Stimulated activated memory B cell treated with anti-CD40 and anti-IgM and Interleukin-4, amounts not matched to agents 10 μg/mL and 1 μg/mL and 100 μg/mL, for 72 hours (primary cell): ENCODE results near the gene ARHGAP24.
A peak's percentile ranks its signal among the peaks of the same experiment; 100 is the strongest.

Experiments
- ATAC-seq: fragments of 150-1000 bp; cut with Tn5 transposase; 2 replicates; pipeline ENCODE4 v1.10.0; 2021
- H3K27ac Mint-ChIP-seq: one replicate; pipeline ENCODE4 v1.8.0; 2022; ENCODE audit warnings: mild to moderate bottlenecking, mixed read lengths
- H3K27me3 Mint-ChIP-seq: one replicate; pipeline ENCODE4 v1.8.0; 2022; ENCODE audit warnings: mixed read lengths
- H3K36me3 Mint-ChIP-seq: one replicate; pipeline ENCODE4 v1.8.0; 2022; ENCODE audit warnings: mixed read lengths
- H3K4me1 Mint-ChIP-seq: one replicate; pipeline ENCODE4 v1.8.0; 2022; ENCODE audit warnings: mixed read lengths
- H3K4me3 Mint-ChIP-seq: one replicate; pipeline ENCODE4 v1.8.0; 2022; ENCODE audit warnings: mild to moderate bottlenecking, moderate library complexity, mixed read lengths
- H3K9me3 Mint-ChIP-seq: one replicate; pipeline ENCODE4 v1.8.0; 2022; ENCODE audit warnings: mixed read lengths

ARHGAP24 gene

GRCh38 chr4:85669204-85669603 is 194.3 kb downstream of the ARHGAP24 start:
- Mint-ChIP-seq H3K27me3 (no peaks in the 10 kb centered on the region), H3K36me3 (peaks cover 34% of the 10 kb centered on the region), H3K4me3 (no peak overlapping the region), H3K4me1 (peaks cover 63% of the 10 kb centered on the region), H3K27ac (peak overlapping the region; percentile 64), H3K9me3 (peaks cover 7% of the 10 kb centered on the region)
- ATAC-seq: peak; percentile 79

GRCh38 chr4:85669992-85670548 is 195.1 kb downstream of the ARHGAP24 start:
- Mint-ChIP-seq H3K27ac (peak overlapping the region; percentile 64), H3K27me3 (no peaks in the 10 kb centered on the region), H3K9me3 (peaks cover 7% of the 10 kb centered on the region)

GRCh38 chr4:85671120-85671519 is 196.2 kb downstream of the ARHGAP24 start:
- H3K27ac Mint-ChIP-seq: peak overlapping the region; percentile 64
- H3K9me3 Mint-ChIP-seq: peaks cover 1% of the 10 kb centered on the region
- H3K36me3 Mint-ChIP-seq: peaks cover 24% of the 10 kb centered on the region
- peaks cover 58% of the 10 kb centered on the region for H3K4me1 Mint-ChIP-seq
- H3K27me3 Mint-ChIP-seq: no peaks in the 10 kb centered on the region
- H3K4me3 Mint-ChIP-seq: no peak overlapping the region
- ATAC-seq: no peak

More at GRCh38 chr4:85669992-85670548, 195.1 kb downstream of the ARHGAP24 start:
- Mint-ChIP-seq H3K4me1 (peaks cover 63% of the 10 kb centered on the region), H3K36me3 (peaks cover 30% of the 10 kb centered on the region), H3K4me3 (no peak overlapping the region)
- ATAC-seq: no peak

- H3K9me3 Mint-ChIP-seq: no peaks in the 10 kb centered on the region
- no peak overlapping the region for H3K4me3 Mint-ChIP-seq
- no peak for ATAC-seq
- no peaks in the 10 kb centered on the region for H3K27me3 Mint-ChIP-seq
- H3K27ac Mint-ChIP-seq: peak overlapping the region; percentile 64
- peaks cover 29% of the 10 kb centered on the region for H3K36me3 Mint-ChIP-seq
- peaks cover 64% of the 10 kb centered on the region for H3K4me1 Mint-ChIP-seq
These were observed 197.2 kb downstream of the ARHGAP24 start for GRCh38 chr4:85672116-85672515.

- Mint-ChIP-seq H3K9me3 (no peaks in the 10 kb centered on the region), H3K36me3 (peaks cover 30% of the 10 kb centered on the region), H3K4me3 (no peak overlapping the region), H3K27me3 (no peaks in the 10 kb centered on the region), H3K27ac (peak overlapping the region; percentile 64), H3K4me1 (peaks cover 71% of the 10 kb centered on the region)
- ATAC-seq: peak; percentile 51
These were observed 198.0 kb downstream of the ARHGAP24 start for GRCh38 chr4:85672959-85673358.

GRCh38 chr4:85673540-85673939 is 198.6 kb downstream of the ARHGAP24 start:
- Mint-ChIP-seq H3K27me3 (no peaks in the 10 kb centered on the region), H3K4me1 (peaks cover 71% of the 10 kb centered on the region), H3K36me3 (peaks cover 34% of the 10 kb centered on the region)

GRCh38 chr4:85675076-85676049 is 200.4 kb downstream of the ARHGAP24 start:
- no peak for ATAC-seq
- Mint-ChIP-seq H3K9me3 (no peaks in the 10 kb centered on the region), H3K27ac (peak overlapping the region; percentile 71), H3K36me3 (peaks cover 40% of the 10 kb centered on the region), H3K27me3 (no peaks in the 10 kb centered on the region), H3K4me1 (peaks cover 78% of the 10 kb centered on the region), H3K4me3 (no peak overlapping the region)

More at GRCh38 chr4:85673540-85673939, 198.6 kb downstream of the ARHGAP24 start:
- peak; percentile 56 for ATAC-seq
- peak overlapping the region; percentile 9 for H3K4me3 Mint-ChIP-seq
- H3K9me3 Mint-ChIP-seq: no peaks in the 10 kb centered on the region
- H3K27ac Mint-ChIP-seq: peak overlapping the region; percentile 64

GRCh38 chr4:85676050-85676425 is 201.1 kb downstream of the ARHGAP24 start:
- no peak overlapping the region for H3K4me3 Mint-ChIP-seq
- H3K27me3 Mint-ChIP-seq: no peaks in the 10 kb centered on the region
- peaks cover 35% of the 10 kb centered on the region for H3K36me3 Mint-ChIP-seq
- peak overlapping the region; percentile 71 for H3K27ac Mint-ChIP-seq
- no peaks in the 10 kb centered on the region for H3K9me3 Mint-ChIP-seq
- ATAC-seq: no peak
- peaks cover 73% of the 10 kb centered on the region for H3K4me1 Mint-ChIP-seq

- Mint-ChIP-seq H3K4me3 (no peak overlapping the region), H3K4me1 (peaks cover 72% of the 10 kb centered on the region), H3K36me3 (peaks cover 35% of the 10 kb centered on the region), H3K9me3 (no peaks in the 10 kb centered on the region), H3K27me3 (no peaks in the 10 kb centered on the region), H3K27ac (peak overlapping the region; percentile 71)
- ATAC-seq: no peak
These were observed 202.1 kb downstream of the ARHGAP24 start for GRCh38 chr4:85676850-85677590.

- H3K27ac Mint-ChIP-seq: peak overlapping the region; percentile 71
- peaks cover 31% of the 10 kb centered on the region for H3K36me3 Mint-ChIP-seq
- H3K9me3 Mint-ChIP-seq: no peaks in the 10 kb centered on the region
- ATAC-seq: peak; percentile 77
- H3K4me1 Mint-ChIP-seq: peaks cover 50% of the 10 kb centered on the region
- H3K27me3 Mint-ChIP-seq: no peaks in the 10 kb centered on the region
- no peak overlapping the region for H3K4me3 Mint-ChIP-seq
These were observed 206.3 kb downstream of the ARHGAP24 start for GRCh38 chr4:85681221-85681657.

- Mint-ChIP-seq H3K27ac (peak overlapping the region; percentile 71), H3K4me3 (no peak overlapping the region), H3K36me3 (peaks cover 25% of the 10 kb centered on the region), H3K9me3 (no peaks in the 10 kb centered on the region), H3K27me3 (no peaks in the 10 kb centered on the region), H3K4me1 (peaks cover 44% of the 10 kb centered on the region)
- no peak for ATAC-seq
These were observed 207.0 kb downstream of the ARHGAP24 start for GRCh38 chr4:85681921-85682320.

GRCh38 chr4:85682391-85682790 is 207.4 kb downstream of the ARHGAP24 start:
- Mint-ChIP-seq H3K9me3 (no peaks in the 10 kb centered on the region), H3K27ac (peak overlapping the region; percentile 71), H3K4me3 (no peak overlapping the region), H3K4me1 (peaks cover 39% of the 10 kb centered on the region), H3K27me3 (no peaks in the 10 kb centered on the region), H3K36me3 (peaks cover 20% of the 10 kb centered on the region)
- ATAC-seq: no peak

- peaks cover 14% of the 10 kb centered on the region for H3K36me3 Mint-ChIP-seq
- ATAC-seq: no peak
- peaks cover 28% of the 10 kb centered on the region for H3K4me1 Mint-ChIP-seq
- H3K27ac Mint-ChIP-seq: peak overlapping the region; percentile 37
- H3K9me3 Mint-ChIP-seq: no peaks in the 10 kb centered on the region
- H3K4me3 Mint-ChIP-seq: no peak overlapping the region
- H3K27me3 Mint-ChIP-seq: no peaks in the 10 kb centered on the region
These were observed 209.7 kb downstream of the ARHGAP24 start for GRCh38 chr4:85684676-85685075.

GRCh38 chr4:85686398-85686797 is 211.4 kb downstream of the ARHGAP24 start:
- H3K4me1 Mint-ChIP-seq: peaks cover 33% of the 10 kb centered on the region
- H3K9me3 Mint-ChIP-seq: no peaks in the 10 kb centered on the region
- H3K4me3 Mint-ChIP-seq: no peak overlapping the region

More at GRCh38 chr4:85686398-85686797, 211.4 kb downstream of the ARHGAP24 start:
- Mint-ChIP-seq H3K36me3 (peaks cover 31% of the 10 kb centered on the region), H3K27ac (no peak overlapping the region), H3K27me3 (no peaks in the 10 kb centered on the region)
- ATAC-seq: no peak
